ENCODE measurements around the gene HNRNPM. TPM values are rescaled to one million over a fixed set of nuclear protein-coding genes. Genes with fewer than 3 reads are reported as not detected.

HNRNPM gene
- total RNA-seq, 2 donors from 2014 or later, result 168 to 183 TPM

GRCh38 chr19:8515317-8515716 is 70.5 kb downstream of the HNRNPM start:
- H3K36me3 Mint-ChIP-seq (ENCODE audit: insufficient read depth in 2 of 2), result peaks cover 0 to 2% of the 10 kb centered on the region in 2 donors
- H3K9me3 Mint-ChIP-seq, result no peaks in the 10 kb centered on the region
- DNase-seq, result peak; percentile 55 to 72
- peak; percentile 31 to 44 for ATAC-seq (replicated peaks in 1 of 2)
- H3K4me1 Mint-ChIP-seq (ENCODE audit: low read depth), result peaks cover 64% of the 10 kb centered on the region
- H3K27ac Mint-ChIP-seq, result peak overlapping the region; percentile 97
- no peaks in the 10 kb centered on the region for H3K27me3 Mint-ChIP-seq (ENCODE audit: low read depth)
- peak overlapping the region; percentile 86 to 98 for H3K4me3 Mint-ChIP-seq

GRCh38 chr19:8517551-8518442 is 73.0 kb downstream of the HNRNPM start:
- ATAC-seq (replicated peaks in 1 of 2), result no peak
- no peaks in the 10 kb centered on the region for H3K9me3 Mint-ChIP-seq
- H3K36me3 Mint-ChIP-seq (ENCODE audit: insufficient read depth in 2 of 2), result peaks cover 0 to 2% of the 10 kb centered on the region in 2 donors
- DNase-seq, result peak; percentile 36 to 41
- peaks cover 55% of the 10 kb centered on the region for H3K4me1 Mint-ChIP-seq (ENCODE audit: low read depth)
- H3K4me3 Mint-ChIP-seq, result peak overlapping the region; percentile 61 to 62
- H3K27ac Mint-ChIP-seq, result peak overlapping the region; percentile 72
- no peaks in the 10 kb centered on the region for H3K27me3 Mint-ChIP-seq (ENCODE audit: low read depth)

- peaks cover 48% of the 10 kb centered on the region for H3K4me1 Mint-ChIP-seq (ENCODE audit: low read depth)
- peak overlapping the region in 1 of 2 donors; percentile 7 for H3K4me3 Mint-ChIP-seq
- peaks cover 0 to 2% of the 10 kb centered on the region in 2 donors for H3K36me3 Mint-ChIP-seq (ENCODE audit: insufficient read depth in 2 of 2)
- DNase-seq, result no peak
- H3K9me3 Mint-ChIP-seq, result no peaks in the 10 kb centered on the region
- no peaks in the 10 kb centered on the region for H3K27me3 Mint-ChIP-seq (ENCODE audit: low read depth)
- no peak for ATAC-seq (replicated peaks in 1 of 2)
- peak overlapping the region; percentile 33 for H3K27ac Mint-ChIP-seq
These were observed 73.8 kb downstream of the HNRNPM start for GRCh38 chr19:8518536-8518935.

- no peak overlapping the region for H3K27ac Mint-ChIP-seq
- no peak for DNase-seq
These were observed 74.6 kb downstream of the HNRNPM start for GRCh38 chr19:8519388-8519787.

GRCh38 chr19:8525401-8525684 is 80.6 kb downstream of the HNRNPM start:
- ATAC-seq (replicated peaks in 1 of 2) (no peak), DNase-seq (no peak)
- H3K9me3 Mint-ChIP-seq, result no peaks in the 10 kb centered on the region
- H3K27me3 Mint-ChIP-seq (ENCODE audit: low read depth), result no peaks in the 10 kb centered on the region
- peaks cover 4 to 13% of the 10 kb centered on the region in 2 donors for H3K36me3 Mint-ChIP-seq (ENCODE audit: insufficient read depth in 2 of 2)
- H3K27ac Mint-ChIP-seq, result no peak overlapping the region
- H3K4me3 Mint-ChIP-seq, result no peak overlapping the region
- no peaks in the 10 kb centered on the region for H3K4me1 Mint-ChIP-seq (ENCODE audit: low read depth)

More at GRCh38 chr19:8519388-8519787, 74.6 kb downstream of the HNRNPM start:
- H3K4me3 Mint-ChIP-seq, result no peak overlapping the region
- peaks cover 42% of the 10 kb centered on the region for H3K4me1 Mint-ChIP-seq (ENCODE audit: low read depth)
- no peak for ATAC-seq (replicated peaks in 1 of 2)
- H3K27me3 Mint-ChIP-seq (ENCODE audit: low read depth), result no peaks in the 10 kb centered on the region
- H3K9me3 Mint-ChIP-seq, result no peaks in the 10 kb centered on the region
- no peaks in the 10 kb centered on the region for H3K36me3 Mint-ChIP-seq (ENCODE audit: insufficient read depth in 2 of 2)

- peak in 1 of 2 donors; percentile 31 for ATAC-seq (replicated peaks in 1 of 2)
- no peak overlapping the region for H3K4me3 Mint-ChIP-seq
- no peak overlapping the region for H3K27ac Mint-ChIP-seq
- DNase-seq, result peak in 1 of 2 donors; percentile 20
- H3K36me3 Mint-ChIP-seq (ENCODE audit: insufficient read depth in 2 of 2), result peaks cover 4 to 13% of the 10 kb centered on the region in 2 donors
- H3K9me3 Mint-ChIP-seq, result no peaks in the 10 kb centered on the region
- H3K27me3 Mint-ChIP-seq (ENCODE audit: low read depth), result no peaks in the 10 kb centered on the region
- H3K4me1 Mint-ChIP-seq (ENCODE audit: low read depth), result no peaks in the 10 kb centered on the region
These were observed 81.7 kb downstream of the HNRNPM start for GRCh38 chr19:8526345-8527091.

- H3K27ac Mint-ChIP-seq, result no peak overlapping the region
- DNase-seq (no peak), ATAC-seq (replicated peaks in 1 of 2) (no peak)
- H3K4me3 Mint-ChIP-seq, result no peak overlapping the region
- H3K9me3 Mint-ChIP-seq, result no peaks in the 10 kb centered on the region
- H3K27me3 Mint-ChIP-seq (ENCODE audit: low read depth), result no peaks in the 10 kb centered on the region
- no peaks in the 10 kb centered on the region for H3K4me1 Mint-ChIP-seq (ENCODE audit: low read depth)
- H3K36me3 Mint-ChIP-seq (ENCODE audit: insufficient read depth in 2 of 2), result peaks cover 4 to 13% of the 10 kb centered on the region in 2 donors
These were observed 83.7 kb downstream of the HNRNPM start for GRCh38 chr19:8528500-8528899.

- ATAC-seq (replicated peaks in 1 of 2), result no peak
- Mint-ChIP-seq H3K4me3 (no peak overlapping the region), H3K27me3 (ENCODE audit: low read depth) (no peaks in the 10 kb centered on the region), H3K27ac (no peak overlapping the region), H3K9me3 (no peaks in the 10 kb centered on the region), H3K36me3 (ENCODE audit: insufficient read depth in 2 of 2) (peaks cover 4 to 13% of the 10 kb centered on the region in 2 donors), H3K4me1 (ENCODE audit: low read depth) (no peaks in the 10 kb centered on the region)
- no peak for DNase-seq
These were observed 84.7 kb downstream of the HNRNPM start for GRCh38 chr19:8529369-8530006.

GRCh38 chr19:8530061-8530679 is 85.4 kb downstream of the HNRNPM start:
- Mint-ChIP-seq H3K36me3 (ENCODE audit: insufficient read depth in 2 of 2) (peaks cover 4 to 11% of the 10 kb centered on the region in 2 donors), H3K27ac (no peak overlapping the region)

GRCh38 chr19:8531470-8531869 is 86.7 kb downstream of the HNRNPM start:
- Mint-ChIP-seq H3K4me3 (no peak overlapping the region), H3K9me3 (no peaks in the 10 kb centered on the region), H3K36me3 (ENCODE audit: insufficient read depth in 2 of 2) (peaks cover 4 to 14% of the 10 kb centered on the region in 2 donors), H3K27me3 (ENCODE audit: low read depth) (no peaks in the 10 kb centered on the region), H3K27ac (no peak overlapping the region), H3K4me1 (ENCODE audit: low read depth) (no peaks in the 10 kb centered on the region)
- ATAC-seq (replicated peaks in 1 of 2) (no peak), DNase-seq (no peak)

More at GRCh38 chr19:8530061-8530679, 85.4 kb downstream of the HNRNPM start:
- no peak for ATAC-seq (replicated peaks in 1 of 2)
- Mint-ChIP-seq H3K9me3 (no peaks in the 10 kb centered on the region), H3K27me3 (ENCODE audit: low read depth) (no peaks in the 10 kb centered on the region), H3K4me1 (ENCODE audit: low read depth) (no peaks in the 10 kb centered on the region), H3K4me3 (no peak overlapping the region)
- DNase-seq, result no peak

- DNase-seq (no peak), ATAC-seq (replicated peaks in 1 of 2) (no peak)
- Mint-ChIP-seq H3K27me3 (ENCODE audit: low read depth) (no peaks in the 10 kb centered on the region), H3K4me1 (ENCODE audit: low read depth) (no peaks in the 10 kb centered on the region), H3K4me3 (no peak overlapping the region), H3K27ac (no peak overlapping the region), H3K36me3 (ENCODE audit: insufficient read depth in 2 of 2) (peaks cover 4 to 10% of the 10 kb centered on the region in 2 donors), H3K9me3 (no peaks in the 10 kb centered on the region)
These were observed 87.5 kb downstream of the HNRNPM start for GRCh38 chr19:8532225-8532624.

GRCh38 chr19:8536282-8536681 is 91.5 kb downstream of the HNRNPM start:
- Mint-ChIP-seq H3K4me1 (ENCODE audit: low read depth) (no peaks in the 10 kb centered on the region), H3K9me3 (no peaks in the 10 kb centered on the region), H3K4me3 (no peak overlapping the region), H3K36me3 (ENCODE audit: insufficient read depth in 2 of 2) (peaks cover 0 to 2% of the 10 kb centered on the region in 2 donors), H3K27me3 (ENCODE audit: low read depth) (no peaks in the 10 kb centered on the region), H3K27ac (no peak overlapping the region)
- ATAC-seq (replicated peaks in 1 of 2), result no peak
- no peak for DNase-seq
